ENCODE results near the gene NR1D1.

Gene NR1D1

GRCh38 chr17:40063901-40064531, 36.4 kb downstream of the NR1D1 start:
- DNase-seq (ENCODE audit: low read depth in 2 of 2, low spot score in 1 of 2) = no peak

GRCh38 chr17:40063187-40063771, 37.1 kb downstream of the NR1D1 start:
- no peak for DNase-seq (ENCODE audit: low read depth in 2 of 2, low spot score in 1 of 2)

- DNase-seq (ENCODE audit: low read depth in 2 of 2, low spot score in 1 of 2) = peak in 1 of 2 donors; percentile 44
These were observed 37.8 kb downstream of the NR1D1 start, which contains the start of gene THRA for GRCh38 chr17:40062329-40063186. THRA (plus strand) TSS chr17:40062965; CDS start chr17:40074489, 11,524 bp downstream.

- DNase-seq (ENCODE audit: low read depth in 2 of 2, low spot score in 1 of 2) = no peak
These were observed 38.8 kb downstream of the NR1D1 start for GRCh38 chr17:40061609-40062038.

- DNase-seq (ENCODE audit: low read depth in 2 of 2, low spot score in 1 of 2) = no peak
These were observed 39.3 kb downstream of the NR1D1 start for GRCh38 chr17:40060887-40061608.

- DNase-seq (ENCODE audit: low read depth in 2 of 2, low spot score in 1 of 2) = no peak
These were observed 40.5 kb downstream of the NR1D1 start for GRCh38 chr17:40059729-40060475.

GRCh38 chr17:40058865-40059264, 41.5 kb downstream of the NR1D1 start:
- DNase-seq (ENCODE audit: low read depth in 2 of 2, low spot score in 1 of 2) = no peak

GRCh38 chr17:40058186-40058784, 42.1 kb downstream of the NR1D1 start:
- no peak for DNase-seq (ENCODE audit: low read depth in 2 of 2, low spot score in 1 of 2)

GRCh38 chr17:40056379-40057015, 43.9 kb downstream of the NR1D1 start:
- DNase-seq (ENCODE audit: low read depth in 2 of 2, low spot score in 1 of 2) = no peak

Data from stimulated activated CD8-positive, alpha-beta memory T cell treated with anti-CD3 and anti-CD28 coated beads, Interleukin-4, amount 100 ng/mL, for 1 hour (primary cell).